Left hindlimb (tissue), 1 donor: ENCODE data around the gene ZNF101.
"Not testable (repeated sequence)": the region's sequence is repeated elsewhere in the genome, so short reads cannot be mapped to it uniquely, and the experiment has no call there.

Source experiments
- DNase-seq: peaks from one replicate; pipeline ENCODE4 v3.0.0-alpha.2; 2018

The ZNF101 gene

DNA sequence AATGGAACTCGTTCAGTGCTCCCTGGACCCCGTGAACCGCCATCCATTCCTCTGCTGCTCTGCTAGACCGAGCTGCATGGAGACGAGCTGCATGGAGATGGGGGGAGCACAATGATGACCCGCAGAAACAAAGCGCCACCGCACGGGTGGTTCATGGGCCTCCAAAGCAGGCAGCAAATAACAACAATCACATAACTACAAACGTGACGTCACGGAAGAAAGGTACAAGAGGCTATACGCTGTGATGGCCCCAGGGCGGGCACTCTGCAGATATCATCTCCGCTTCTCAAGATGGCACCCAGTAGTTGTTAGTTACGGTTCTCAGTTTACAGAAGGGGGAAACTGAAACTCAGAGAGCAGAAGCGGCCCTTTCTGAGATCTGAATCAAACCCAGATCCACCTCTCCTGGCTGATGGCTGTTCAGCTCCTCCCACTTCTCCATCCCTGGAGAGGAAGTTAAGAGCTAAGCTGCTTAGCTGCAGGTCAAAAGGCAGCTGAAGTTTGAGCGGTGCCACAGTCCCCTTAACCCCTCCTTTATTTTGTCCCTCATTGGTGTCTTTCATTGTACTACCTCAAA lies 6.9 kb upstream of the ZNF101 start:
- no peak for DNase-seq

DNA sequence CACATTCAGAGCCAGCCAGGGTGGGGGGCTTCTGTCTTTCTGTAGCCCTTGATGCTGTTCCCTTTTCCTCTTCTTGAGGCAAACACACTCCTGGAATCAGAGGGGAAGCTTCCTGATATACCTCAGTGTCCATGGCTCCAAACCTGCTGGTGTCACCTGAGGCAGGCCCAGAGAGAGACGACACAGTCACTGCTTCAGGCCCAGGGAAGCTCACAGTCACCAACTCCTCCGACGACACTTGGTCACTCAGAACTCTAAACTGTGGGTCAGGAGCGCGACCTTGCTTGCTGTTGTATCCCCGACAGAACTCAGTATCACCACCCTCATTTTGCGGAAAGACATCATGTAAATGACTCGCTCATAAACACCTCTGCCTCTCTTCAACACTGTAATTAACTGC lies 6.3 kb upstream of the ZNF101 start:
- no peak for DNase-seq

DNA sequence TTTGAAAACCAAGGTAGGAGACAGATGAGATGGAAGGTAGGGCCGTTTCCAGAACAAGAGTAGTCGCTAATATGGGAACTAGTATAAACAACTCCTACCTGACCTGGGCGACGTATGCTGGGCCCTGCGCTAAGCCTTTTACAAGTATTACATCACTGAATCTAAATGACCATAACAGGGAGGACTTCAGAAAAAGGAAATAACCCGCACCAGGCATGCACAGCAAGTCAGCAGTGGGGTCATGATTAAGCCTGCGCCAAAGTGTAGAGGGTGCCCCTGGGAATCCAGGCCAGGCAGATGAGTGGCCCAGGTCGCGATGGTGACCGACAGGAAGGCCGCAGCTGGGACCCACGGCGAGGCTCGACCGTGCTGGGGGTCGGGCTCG lies 5.8 kb upstream of the ZNF101 start:
- no peak for DNase-seq

DNA sequence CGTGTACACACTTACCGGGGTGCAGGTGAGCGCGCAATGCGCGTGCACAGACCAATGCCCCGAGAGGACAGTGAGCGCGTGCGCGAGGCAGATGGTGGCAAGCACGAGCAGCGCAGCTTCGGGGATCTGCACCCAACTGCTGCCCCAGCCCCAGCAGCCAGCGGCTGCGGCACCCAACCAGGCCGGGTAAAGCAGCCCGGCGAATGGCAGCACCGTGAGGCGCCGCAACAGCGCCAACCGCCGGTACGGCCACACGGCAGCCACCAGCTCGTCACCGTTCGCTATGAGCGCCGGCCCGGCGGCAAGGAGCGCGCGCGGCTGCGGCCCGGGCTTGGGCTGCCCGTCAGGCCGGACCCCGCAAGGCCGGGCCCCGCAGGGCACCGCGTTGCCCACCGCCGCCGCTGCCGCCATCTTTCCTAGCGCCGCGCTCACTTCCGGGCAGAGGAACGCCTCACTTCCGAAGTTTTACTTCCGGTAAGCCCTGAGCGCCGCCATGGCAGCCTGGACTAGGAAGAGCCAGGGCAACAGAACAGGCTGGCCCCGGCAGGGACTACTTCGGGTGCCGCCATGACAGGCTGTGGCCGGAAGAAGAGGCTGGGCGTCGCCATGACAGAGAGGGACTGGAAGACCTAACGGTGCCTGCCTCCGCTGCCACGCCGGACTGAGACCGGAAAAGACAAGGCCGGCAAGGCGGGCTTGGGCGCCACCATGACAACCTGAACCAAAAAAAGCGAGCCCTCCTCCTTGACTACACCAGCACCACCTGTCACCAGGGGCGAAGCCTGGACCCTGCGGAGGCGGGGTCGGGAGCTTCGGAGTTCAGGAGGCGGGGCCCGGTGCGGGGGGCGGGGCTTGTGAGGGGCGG lies 5.2 kb upstream of the ZNF101 start, which contains the start of gene ATP13A1:
ATP13A1 (minus strand) TSS at position 421 of the 865 bp plus-strand sequence; CDS start at position 411, 10 bp downstream.
- peak; percentile 98 for DNase-seq

DNA sequence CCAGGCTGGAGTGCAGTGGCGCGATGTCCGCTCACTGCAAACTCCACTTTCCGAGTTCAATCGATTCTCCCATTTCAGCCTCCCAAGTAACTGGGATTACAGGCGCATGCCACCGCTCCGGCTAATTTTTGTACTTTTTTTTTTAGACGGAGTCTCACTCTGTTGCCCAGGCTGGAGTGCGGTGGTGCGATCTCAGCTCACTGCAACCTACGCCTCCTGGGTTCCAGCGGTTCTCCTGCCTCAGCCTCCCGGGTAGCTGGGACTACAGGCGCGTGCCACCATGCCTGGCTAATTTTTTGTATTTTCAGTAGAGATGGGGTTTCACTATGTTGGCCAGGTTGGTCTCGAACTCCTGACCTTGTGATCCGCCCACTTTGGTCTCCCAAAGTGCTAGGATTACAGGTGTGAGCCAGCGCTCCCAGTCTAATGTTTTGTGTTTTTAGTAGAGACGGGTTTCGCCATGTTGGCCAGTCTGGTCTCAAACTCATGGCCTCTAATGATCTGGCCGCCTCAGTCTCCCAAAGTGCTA lies 3.2 kb upstream of the ZNF101 start:
- DNase-seq, result not testable (repeated sequence)

DNA sequence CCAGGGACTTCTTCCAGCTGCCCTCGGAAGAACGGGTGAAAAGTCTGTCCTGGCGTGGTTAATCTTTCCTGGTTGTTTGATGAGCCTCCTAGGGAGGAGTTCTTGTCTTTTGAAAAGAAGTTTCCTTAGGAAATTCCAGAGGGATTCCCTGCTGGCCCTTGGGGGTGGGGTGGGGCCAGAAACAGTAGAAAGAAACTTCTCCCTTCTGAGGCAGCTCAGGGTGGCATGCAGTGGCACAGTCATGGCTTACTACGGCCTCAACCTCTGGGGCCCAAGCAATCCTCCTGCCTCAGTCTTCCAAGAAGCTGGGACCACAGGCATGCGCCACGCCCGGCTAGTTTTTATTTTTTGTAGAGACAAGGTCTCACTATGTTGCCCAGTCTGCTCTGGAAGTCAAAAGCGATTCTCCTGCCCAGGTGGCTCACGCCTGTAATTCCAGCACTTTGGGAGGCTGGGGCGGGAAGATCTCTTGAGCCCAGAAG lies 1.5 kb downstream of the ZNF101 start:
- DNase-seq, result no peak

DNA sequence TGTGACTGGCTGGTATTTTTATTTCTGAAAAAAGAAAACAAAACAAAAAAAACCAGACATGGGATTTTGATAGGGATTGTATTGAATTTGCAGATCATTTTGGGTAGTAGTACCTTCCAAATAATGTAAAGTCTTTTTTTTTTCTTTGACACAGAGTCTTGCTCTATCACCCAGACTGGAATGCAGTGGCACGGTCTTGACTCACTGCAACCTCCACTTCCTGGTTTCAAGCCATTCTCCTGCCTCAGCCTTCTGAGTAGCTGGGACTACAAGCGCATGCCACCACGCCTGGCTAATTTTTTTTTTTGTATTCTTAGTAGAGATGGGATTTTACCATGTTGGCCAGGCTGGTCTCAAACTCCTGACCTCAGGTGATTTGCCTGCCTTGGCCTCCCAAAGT lies 4.2 kb downstream of the ZNF101 start:
- no peak for DNase-seq

DNA sequence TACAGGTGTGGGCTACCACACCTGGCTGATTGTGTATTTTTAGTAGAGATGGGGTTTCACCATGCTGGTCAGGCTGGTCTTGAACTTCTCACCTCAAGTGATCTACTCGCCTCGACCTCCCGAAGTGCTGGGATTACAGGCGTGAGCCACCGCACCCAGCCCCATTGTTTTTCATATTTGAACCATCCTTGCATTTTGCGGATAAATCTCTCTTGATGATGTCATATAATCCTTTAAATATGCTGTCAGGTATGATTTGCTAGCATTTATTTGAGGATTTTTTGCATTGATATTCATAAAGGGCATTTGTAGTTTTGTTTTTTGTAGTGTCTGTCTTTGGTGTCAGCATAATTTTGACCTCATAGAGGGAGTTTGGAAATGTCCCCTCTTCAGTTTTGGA lies 5.7 kb downstream of the ZNF101 start:
- no peak for DNase-seq

DNA sequence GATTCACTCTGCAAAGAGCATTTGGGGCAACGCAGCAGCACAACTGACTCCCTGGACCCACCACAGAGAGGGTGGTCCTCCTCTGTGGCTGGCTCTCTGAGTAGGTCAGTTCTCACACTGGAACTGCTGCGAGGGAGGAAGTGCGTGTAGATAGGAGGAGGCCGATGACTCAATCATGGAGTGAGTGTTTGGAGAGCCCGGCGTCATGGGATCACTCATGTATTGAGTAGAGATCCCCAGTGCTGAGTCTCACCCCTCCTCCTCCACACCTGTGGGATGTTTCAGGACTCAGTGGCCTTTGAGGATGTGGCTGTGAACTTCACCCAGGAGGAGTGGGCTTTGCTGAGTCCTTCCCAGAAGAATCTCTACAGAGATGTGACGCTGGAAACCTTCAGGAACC lies 8.9 kb downstream of the ZNF101 start:
- DNase-seq, result no peak

DNA sequence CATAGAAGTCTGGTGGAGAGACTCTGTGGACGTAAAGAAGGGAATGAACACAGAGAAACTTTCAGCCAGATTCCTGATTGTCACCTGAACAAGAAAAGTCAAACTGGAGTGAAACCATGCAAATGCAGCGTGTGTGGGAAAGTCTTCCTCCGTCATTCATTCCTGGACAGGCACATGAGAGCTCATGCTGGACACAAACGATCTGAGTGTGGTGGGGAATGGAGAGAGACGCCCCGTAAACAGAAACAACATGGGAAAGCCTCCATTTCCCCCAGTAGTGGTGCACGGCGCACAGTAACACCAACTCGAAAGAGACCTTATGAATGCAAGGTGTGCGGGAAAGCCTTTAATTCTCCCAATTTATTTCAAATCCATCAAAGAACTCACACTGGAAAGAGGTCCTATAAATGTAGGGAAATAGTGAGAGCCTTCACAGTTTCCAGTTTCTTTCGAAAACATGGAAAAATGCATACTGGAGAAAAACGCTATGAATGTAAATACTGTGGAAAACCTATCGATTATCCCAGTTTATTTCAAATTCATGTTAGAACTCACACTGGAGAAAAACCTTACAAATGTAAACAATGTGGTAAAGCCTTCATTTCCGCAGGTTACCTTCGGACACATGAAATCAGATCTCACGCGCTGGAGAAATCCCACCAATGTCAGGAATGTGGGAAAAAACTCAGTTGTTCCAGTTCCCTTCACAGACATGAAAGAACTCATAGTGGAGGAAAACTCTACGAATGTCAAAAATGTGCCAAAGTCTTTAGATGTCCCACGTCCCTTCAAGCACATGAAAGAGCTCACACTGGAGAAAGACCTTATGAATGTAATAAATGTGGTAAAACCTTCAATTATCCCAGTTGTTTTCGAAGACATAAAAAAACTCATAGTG lies 10.8 kb downstream of the ZNF101 start:
- DNase-seq, result no peak

DNA sequence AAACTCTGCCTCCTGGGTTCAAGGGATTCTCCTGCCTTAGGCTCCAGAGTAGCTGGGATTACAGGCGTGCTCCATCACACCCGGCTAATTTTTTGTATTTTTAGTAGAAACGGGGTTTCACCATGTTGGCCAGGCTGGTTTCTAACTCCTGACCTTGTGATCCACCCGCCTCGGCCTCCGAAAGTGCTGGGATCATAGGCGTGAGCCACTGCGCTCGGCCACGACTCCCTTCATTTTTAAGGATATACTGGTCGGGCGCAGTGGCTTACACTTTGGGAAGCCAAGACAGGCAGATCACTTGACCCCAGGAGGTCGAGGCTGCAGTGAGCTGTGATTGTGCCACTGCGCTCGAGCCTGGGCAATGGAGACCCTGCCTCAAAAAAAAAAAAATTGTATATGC lies 17.5 kb downstream of the ZNF101 start:
- not testable (repeated sequence) for DNase-seq

DNA sequence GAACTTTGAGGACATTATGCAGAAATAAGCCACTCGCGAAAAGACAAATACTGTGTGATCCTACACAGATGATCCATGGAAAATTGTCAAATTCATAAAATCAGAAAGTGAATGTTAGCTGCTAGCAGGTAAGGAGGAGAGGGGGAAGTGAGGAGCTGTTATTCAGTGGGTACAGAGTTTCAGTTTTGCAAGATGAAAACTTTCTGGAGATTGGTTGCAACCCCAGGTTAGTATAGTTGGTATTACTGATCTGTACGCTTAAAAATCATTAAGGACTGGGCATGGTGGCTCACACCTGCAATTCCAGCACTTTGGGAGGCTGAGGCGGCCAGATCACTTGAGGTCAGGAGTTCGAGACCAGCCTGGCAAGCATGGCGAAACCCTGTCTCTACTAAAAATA lies 17.9 kb downstream of the ZNF101 start:
- DNase-seq, result no peak

DNA sequence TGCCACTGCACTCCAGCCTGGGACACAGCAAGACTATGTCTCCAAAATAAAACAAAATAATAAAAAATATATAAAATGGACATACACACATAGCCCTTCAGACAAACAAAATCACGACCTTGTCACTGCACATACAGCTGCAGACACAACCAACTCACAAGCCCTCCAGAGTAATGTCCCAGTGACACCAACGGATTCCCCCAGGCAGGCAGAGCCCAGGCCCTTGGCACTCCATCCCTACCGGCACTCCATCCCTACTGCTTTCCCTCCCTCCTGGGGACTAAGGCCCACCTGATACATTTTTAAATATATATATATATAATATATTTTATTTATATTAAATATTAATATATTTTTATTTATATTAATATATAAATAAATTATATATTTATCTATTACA lies 18.5 kb downstream of the ZNF101 start:
- no peak for DNase-seq

DNA sequence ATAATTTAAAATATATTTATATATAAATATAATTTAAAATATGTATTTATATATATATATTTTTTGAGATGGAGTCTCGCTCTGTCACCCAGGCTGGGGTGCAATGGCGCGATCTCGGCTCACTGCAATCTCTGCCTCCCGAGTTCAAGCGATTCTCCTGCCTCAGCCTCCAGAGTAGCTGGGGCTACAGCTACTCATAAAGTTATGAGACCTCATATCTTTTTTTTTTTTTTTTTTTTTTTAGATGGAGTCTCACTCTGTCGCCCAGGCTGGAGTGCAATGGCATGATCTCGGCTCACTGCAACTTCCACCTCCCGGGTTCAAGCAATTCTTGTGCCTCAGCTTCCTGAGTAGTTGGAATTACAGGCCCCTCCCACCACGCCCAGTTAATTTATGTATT lies 20.4 kb downstream of the ZNF101 start:
- not testable (repeated sequence) for DNase-seq

DNA sequence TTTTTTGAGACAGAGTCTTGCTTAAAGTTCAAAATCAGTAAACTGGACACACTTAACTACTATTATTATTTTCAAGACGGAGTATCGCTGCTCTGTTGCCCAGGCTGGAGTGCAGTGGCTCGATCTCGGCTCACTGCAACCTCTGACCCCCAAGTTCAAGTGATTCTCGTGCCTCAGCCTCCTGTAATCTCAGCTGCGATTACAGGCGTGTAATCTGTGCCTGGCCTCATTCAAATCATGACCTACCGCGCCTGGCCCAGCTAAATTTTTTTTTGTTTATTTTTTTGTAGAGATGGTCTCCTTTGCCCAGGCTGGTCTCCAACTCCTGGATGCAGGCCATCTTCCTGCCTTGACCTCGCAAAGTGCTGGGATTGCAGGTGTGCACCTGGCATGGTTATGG lies 23.0 kb downstream of the ZNF101 start:
- DNase-seq, result no peak

DNA sequence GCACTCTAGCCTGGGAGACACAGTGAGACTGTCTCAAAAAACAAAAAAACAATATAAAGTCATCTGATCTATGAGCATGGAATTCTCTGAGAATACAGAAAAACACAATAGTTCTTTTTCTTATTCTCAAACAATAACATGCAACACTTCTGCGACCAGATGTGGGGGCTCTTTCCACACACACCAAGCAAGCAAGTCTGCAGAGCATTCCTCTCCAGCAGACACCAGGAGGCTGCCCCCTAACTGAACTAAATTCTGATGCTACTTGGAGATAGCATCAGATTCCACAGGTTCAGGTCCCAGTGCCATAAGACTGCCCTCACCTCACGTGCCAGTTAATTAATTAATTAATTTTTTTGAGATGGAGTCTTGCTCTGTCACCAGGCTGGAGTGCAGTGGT lies 27.7 kb downstream of the ZNF101 start:
- DNase-seq, result no peak

DNA sequence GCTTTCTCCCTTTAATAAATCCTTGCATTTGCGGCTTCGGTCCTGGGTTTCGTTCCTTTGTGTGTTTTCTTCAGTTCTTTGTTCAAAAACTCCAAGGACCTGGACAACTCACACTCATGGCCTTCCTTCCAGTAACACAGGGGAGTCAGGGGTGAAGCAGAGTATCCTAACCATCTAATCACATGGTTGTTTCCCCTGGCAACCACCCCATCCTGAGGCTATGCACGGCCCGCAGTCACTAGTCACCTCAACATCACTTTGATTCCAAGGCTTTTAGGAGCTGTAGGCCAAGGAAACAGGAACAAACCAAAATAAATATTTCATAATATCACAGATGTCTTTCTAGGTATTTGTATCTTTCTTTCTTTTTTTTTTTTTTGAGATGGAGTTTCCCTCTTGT lies 28.9 kb downstream of the ZNF101 start:
- no peak for DNase-seq

DNA sequence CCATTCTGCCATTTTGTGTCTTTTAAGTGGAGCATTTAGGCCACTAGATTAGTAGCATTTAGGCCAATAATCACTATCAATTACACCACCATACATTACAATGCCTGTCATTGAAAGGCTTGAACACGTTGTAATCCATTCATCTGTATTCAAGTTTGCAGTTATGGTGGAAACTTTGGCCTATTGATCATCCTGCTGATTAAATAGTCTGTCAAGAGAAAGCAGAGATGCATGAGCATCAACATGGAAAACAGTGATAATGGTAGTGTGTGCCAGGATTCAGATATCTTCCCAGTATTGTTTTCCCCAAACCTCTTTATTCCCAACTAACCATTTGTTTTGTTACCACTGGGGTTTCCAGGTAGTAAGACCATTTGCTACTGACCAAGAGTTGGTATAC lies 31.9 kb downstream of the ZNF101 start:
- not testable (repeated sequence) for DNase-seq

DNA sequence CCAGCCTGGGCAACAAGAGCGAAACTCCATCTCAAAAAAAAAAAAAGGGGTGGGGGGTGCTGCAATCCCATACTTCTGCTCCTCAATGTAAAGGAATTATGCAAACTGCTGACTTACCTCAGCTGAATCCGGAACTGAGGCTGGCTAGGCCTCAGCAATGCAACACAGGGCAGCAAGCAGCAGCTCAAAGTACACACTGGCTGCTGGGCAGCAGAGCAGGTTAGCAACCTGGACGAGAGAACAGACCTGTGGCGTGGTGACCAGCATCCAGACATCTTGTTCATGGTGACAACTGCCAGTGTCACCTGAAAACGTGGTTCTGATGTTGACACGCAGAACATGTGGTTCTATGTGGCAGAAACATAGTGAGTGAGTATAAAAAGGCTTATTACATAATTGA lies 36.2 kb downstream of the ZNF101 start:
- DNase-seq, result no peak

DNA sequence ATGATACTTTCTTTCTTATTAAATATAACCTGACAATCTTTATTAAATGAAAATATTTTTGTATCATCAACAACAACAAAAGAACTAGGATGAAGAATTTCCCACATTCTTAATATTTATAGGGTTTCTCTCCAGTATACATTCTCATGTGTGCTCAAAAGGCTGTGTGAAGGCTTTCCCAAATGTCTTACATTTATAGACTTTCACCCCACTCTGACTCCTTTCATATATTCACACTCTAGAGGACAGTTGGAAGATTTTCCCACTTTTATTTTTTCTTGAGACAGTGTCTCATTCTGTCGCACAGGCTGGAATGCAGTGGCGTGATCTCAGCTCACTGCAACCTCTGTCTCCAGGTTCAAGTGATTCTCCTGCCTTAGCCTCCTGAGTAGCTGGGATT lies 41.9 kb downstream of the ZNF101 start:
- no peak for DNase-seq

DNA sequence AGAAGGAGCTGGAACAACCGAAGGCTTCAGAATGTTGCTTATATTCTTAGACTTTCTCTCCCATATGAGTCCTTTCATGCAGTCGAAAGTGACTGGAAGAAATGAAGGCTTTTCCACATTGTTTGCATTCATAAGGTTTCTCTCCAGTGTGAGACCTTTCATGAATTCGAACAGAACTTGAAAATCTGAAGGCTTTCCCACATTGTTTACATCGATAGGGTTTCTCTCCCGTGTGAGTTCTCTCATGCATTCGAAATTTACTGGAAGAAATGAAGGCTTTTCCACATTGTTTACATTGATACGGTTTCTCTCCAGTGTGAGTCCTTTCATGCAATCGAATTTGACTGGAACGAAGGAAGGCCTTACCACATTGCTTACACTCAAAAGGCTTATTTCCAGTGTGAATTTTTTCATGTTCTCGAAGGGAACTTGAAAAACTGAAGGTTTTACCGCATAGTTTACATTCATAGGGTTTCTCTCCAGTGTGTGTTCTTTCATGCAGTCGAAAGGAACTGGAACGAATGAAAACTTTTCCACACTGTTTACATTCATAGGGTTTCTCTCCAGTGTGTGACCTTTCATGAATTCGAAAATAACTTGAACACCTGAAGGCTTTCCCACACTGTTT lies 42.8 kb downstream of the ZNF101 start:
- DNase-seq, result no peak
